HCT116 (cell line): ENCODE results near the gene RBMY1F. TPM values are rescaled to one million over a fixed set of nuclear protein-coding genes. Genes with fewer than 3 reads are reported as not detected.
"Not testable (repeated sequence)": the region's sequence is repeated elsewhere in the genome, so short reads cannot be mapped to it uniquely, and the experiment has no call there.

ENCODE experiments used
- ATAC-seq: fragments of 200-7000 bp; cut with Tn5 transposase; 2 replicates; pipeline ENCODE4 v1.9.1; 2020; ENCODE audit warnings: mild to moderate bottlenecking, moderate library complexity
- Bru-seq: library from RNA; stranded (reverse); fragments of 400-500 nt; gene quantifications from one replicate; lab custom pipeline; 2021; lab: Mats Ljungman, UMichigan
- BruChase-seq, 2 experiments: library from RNA; stranded (reverse); fragments of 400-500 nt; gene quantifications; one replicate each; lab custom pipeline; 2021; lab: Mats Ljungman, UMichigan
- BruUV-seq: library from RNA; stranded (reverse); fragments of 400-500 nt; replicated peaks from 2 replicates; lab custom pipeline; 2021; lab: Mats Ljungman, UMichigan
- CTCF ChIA-PET: fragments of 300-600 bp; sonication (Branson Sonifier 250); formaldehyde crosslinking; loops from one replicate; lab custom pipeline; 2021; ENCODE audit warnings: antibody characterized with exemption; lab: Charles Lee
- POLR2A ChIA-PET: fragments of 300-600, 350-600 bp; sonication (Branson Sonifier 250); formaldehyde crosslinking; loops from one replicate; lab custom pipeline; 2021; ENCODE audit warnings: antibody characterized with exemption; lab: Charles Lee
- RAD21 ChIA-PET, 2 experiments: fragments of 300-600 bp; sonication (Branson Sonifier 250); formaldehyde crosslinking; loops; one replicate each; lab custom pipeline; 2023; ENCODE audit warnings: low total read pairs in 2 of 2; ENCODE audit not compliant: uncharacterized antibody in 2 of 2, unreplicated experiment in 2 of 2, low non-redundant PET in 1 of 2; lab: Charles Lee
- DNase-seq: peaks from one replicate; pipeline ENCODE4 v3.0.0-alpha.2; 2010; ENCODE audit warnings: low read depth, low spot score
- H2AFZ ChIP-seq: fragments of 200-600 bp; shearing (Covaris generic), sonication (generic); 2 replicates; pipeline ENCODE4 v1.6.1; 2017; ENCODE audit warnings: low read depth, mixed run types, mixed read lengths, antibody characterized with exemption, low read length; ENCODE audit not compliant: poor library complexity, severe bottlenecking
- H3K27ac ChIP-seq: 2 replicates; pipeline ENCODE4 v1.5.1; 2012; ENCODE audit warnings: low read depth, low read length
- H3K27me3 ChIP-seq: fragments of 200-600 bp; sonication (generic); 2 replicates; pipeline ENCODE4 v1.6.1; 2016; ENCODE audit warnings: mixed run types, low read length, mixed read lengths; ENCODE audit not compliant: insufficient read depth
- H3K36me3 ChIP-seq, 2 experiments: fragments of 200-500 bp in 1 of 2; fragments of 200-600 bp in 1 of 2; sonication (Bioruptor generic) in 1 of 2; sonication (generic) in 1 of 2; 2 replicates each; pipeline versions ENCODE4 v1.5.1 to v1.6.1; 2014 to 2016; ENCODE audit warnings: low read length in 2 of 2, inconsistent platforms in 1 of 2, mixed read lengths in 1 of 2, mixed run types in 1 of 2; ENCODE audit not compliant: insufficient read depth in 2 of 2, control insufficient read depth in 1 of 2
- H3K4me1 ChIP-seq, 2 experiments: fragments of 200-600 bp in 1 of 2; sonication (generic) in 1 of 2; 2 replicates each; pipeline versions ENCODE4 v1.5.1 to v1.6.1; 2012 to 2017; ENCODE audit warnings: low read length in 2 of 2, inconsistent platforms in 1 of 2, mild to moderate bottlenecking in 1 of 2, mixed read lengths in 1 of 2, mixed run types in 1 of 2, moderate library complexity in 1 of 2; ENCODE audit not compliant: insufficient read depth in 2 of 2, control insufficient read depth in 1 of 2
- H3K4me2 ChIP-seq: fragments of 200-600 bp; sonication (generic); 2 replicates; pipeline ENCODE4 v1.6.1; 2017; ENCODE audit warnings: mixed run types, low read length, mixed read lengths
- H3K4me3 ChIP-seq, 2 experiments: fragments of 200-600 bp in 1 of 2; sonication (generic) in 1 of 2; replicated peaks in 1 of 2; 2 replicates each; pipeline ENCODE4 v1.5.1; 2011 to 2016; ENCODE audit warnings: low read length in 2 of 2, control low read depth in 1 of 2, low read depth in 1 of 2, mild to moderate bottlenecking in 1 of 2, mixed read lengths in 1 of 2, mixed run types in 1 of 2
- H3K79me2 ChIP-seq: fragments of 200-600 bp; sonication (generic); 2 replicates; pipeline ENCODE4 v1.6.1; 2017; ENCODE audit warnings: mild to moderate bottlenecking, mixed run types, low read length, moderate library complexity, mixed read lengths; ENCODE audit not compliant: insufficient read depth
- H3K9ac ChIP-seq: fragments of 200-600 bp; sonication (generic); 2 replicates; pipeline ENCODE4 v1.6.1; 2016; ENCODE audit warnings: low read length, mixed read lengths
- H3K9me2 ChIP-seq: fragments of 200-600 bp; sonication (generic), shearing (Covaris generic); 2 replicates; pipeline ENCODE4 v1.6.1; 2017; ENCODE audit warnings: mixed run types, mild to moderate bottlenecking, moderate library complexity; ENCODE audit not compliant: insufficient read depth
- H3K9me3 ChIP-seq, 2 experiments: fragments of 200-500 bp in 1 of 2; fragments of 200-600 bp in 1 of 2; sonication (Bioruptor generic) in 1 of 2; sonication (generic) in 1 of 2; 2 replicates each; pipeline ENCODE4 v1.6.1; 2014 to 2017; ENCODE audit warnings: low read length in 2 of 2, mixed read lengths in 2 of 2, inconsistent platforms in 1 of 2, low read depth in 1 of 2, mild to moderate bottlenecking in 1 of 2, mixed run types in 1 of 2, moderate library complexity in 1 of 2; ENCODE audit not compliant: control insufficient read depth in 1 of 2, insufficient read depth in 1 of 2
- H4K20me1 ChIP-seq: fragments of 200-600 bp; sonication (generic), shearing (Covaris generic); 2 replicates; pipeline ENCODE4 v1.6.1; 2017; ENCODE audit warnings: mixed run types, mild to moderate bottlenecking, moderate library complexity; ENCODE audit not compliant: insufficient read depth
- intact Hi-C: fragments of 100-400 bp; cut with micrococcal nuclease; formaldehyde crosslinking; loops from 2 replicates; pipeline ENCODE4 v1.10.0; 2022
- long read RNA-seq: library from polyadenylated mRNA; unstranded; transcript quantifications from one replicate; pipeline ENCODE4 v2.0.0, GENCODE V29; 2021; ENCODE audit not compliant: unreplicated experiment
- polyA plus RNA-seq: library from polyadenylated mRNA; unstranded; fragments of >200 nt; gene quantifications from 2 replicates; pipeline ENCODE4 v1.2.1, GENCODE V29; 2012; ENCODE audit warnings: missing spikeins
- total RNA-seq: library from RNA; stranded (reverse); gene quantifications from one replicate; pipeline ENCODE4 v1.2.1, GENCODE V29; 2021; ENCODE audit not compliant: unreplicated experiment

Gene RBMY1F
- not detected for total RNA-seq
- not detected in 2 replicates for polyA plus RNA-seq
- not detected for Bru-seq, nascent RNA
- BruChase-seq, experiment 1, labeled RNA remaining after a 6-hour chase = not detected
- BruChase-seq, experiment 2, labeled RNA remaining after a 2-hour chase = not detected
- long read RNA-seq = 0 reads

GRCh38 chrY:22182823-22183222, at the start of gene RBMY1F:
Gene RBMY1F, minus strand, starts transcription at chrY:22182923. Its CDS starts 1,954 bp downstream, at chrY:22180969.
- H3K4me1 ChIP-seq, H3K27me3 ChIP-seq, H3K9ac ChIP-seq, RAD21 ChIA-PET, H3K4me2 ChIP-seq, H3K9me3 ChIP-seq, H3K27ac ChIP-seq, intact Hi-C loops, ATAC-seq, H2AFZ ChIP-seq, H3K4me3 ChIP-seq, H3K9me2 ChIP-seq, H3K79me2 ChIP-seq, H3K36me3 ChIP-seq, BruUV-seq, DNase-seq, CTCF ChIA-PET, H4K20me1 ChIP-seq, POLR2A ChIA-PET: not testable (repeated sequence)

DNA sequence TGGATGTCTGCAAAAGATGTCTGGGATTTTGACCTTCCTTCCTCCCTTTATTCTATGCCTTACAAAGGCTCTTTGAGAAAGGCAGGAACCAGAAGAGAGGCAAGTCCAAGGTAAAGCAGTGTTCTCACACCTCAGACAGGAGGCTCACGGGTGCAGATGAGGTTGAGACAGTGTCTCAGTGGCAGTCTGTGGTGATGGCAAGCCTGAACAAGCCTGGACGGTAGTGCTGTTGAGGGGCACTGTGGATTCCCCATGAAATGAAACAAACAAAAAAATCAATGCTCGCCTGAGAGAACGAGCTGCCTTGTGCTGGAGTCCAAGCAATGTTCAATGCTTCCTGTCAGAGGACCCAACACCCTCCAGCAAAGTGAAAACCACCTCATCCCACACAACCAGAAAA, 31.6 kb downstream of the RBMY1F start:
- H3K27ac ChIP-seq, H3K9ac ChIP-seq, ATAC-seq, H3K9me3 ChIP-seq, H4K20me1 ChIP-seq, intact Hi-C loops, CTCF ChIA-PET, H3K36me3 ChIP-seq, POLR2A ChIA-PET, H3K79me2 ChIP-seq, H3K4me2 ChIP-seq, H3K9me2 ChIP-seq, DNase-seq, BruUV-seq, RAD21 ChIA-PET, H3K27me3 ChIP-seq, H3K4me1 ChIP-seq, H2AFZ ChIP-seq, H3K4me3 ChIP-seq: not testable (repeated sequence)

- H3K4me3 ChIP-seq, H3K27ac ChIP-seq, H4K20me1 ChIP-seq, H3K79me2 ChIP-seq, H3K4me1 ChIP-seq, DNase-seq, H3K4me2 ChIP-seq, CTCF ChIA-PET, H3K36me3 ChIP-seq, H3K9ac ChIP-seq, intact Hi-C loops, H3K9me2 ChIP-seq, RAD21 ChIA-PET, BruUV-seq, H3K9me3 ChIP-seq, POLR2A ChIA-PET, H2AFZ ChIP-seq, ATAC-seq, H3K27me3 ChIP-seq: not testable (repeated sequence)
Measured at GRCh38 chrY:22141011-22141695, 41.6 kb downstream of the RBMY1F start.

- H3K9ac ChIP-seq, H3K36me3 ChIP-seq, H3K27me3 ChIP-seq, H3K9me3 ChIP-seq, intact Hi-C loops, H4K20me1 ChIP-seq, H3K27ac ChIP-seq, H3K79me2 ChIP-seq, H2AFZ ChIP-seq, CTCF ChIA-PET, POLR2A ChIA-PET, H3K9me2 ChIP-seq, H3K4me3 ChIP-seq, BruUV-seq, ATAC-seq, RAD21 ChIA-PET, DNase-seq, H3K4me2 ChIP-seq, H3K4me1 ChIP-seq: not testable (repeated sequence)
Measured at GRCh38 chrY:22134719-22135118, 48.0 kb downstream of the RBMY1F start.
